Chondrocyte (in vitro differentiated cells): ENCODE data around the gene NRF1. TPM values are rescaled to one million over a fixed set of nuclear protein-coding genes. Genes with fewer than 3 reads are reported as not detected.

Experiments
- DNase-seq: peaks from one replicate; pipeline ENCODE4 v3.0.0; 2021; ENCODE audit warnings: mixed read lengths, low spot score
- H3K27ac Mint-ChIP-seq: one replicate; pipeline ENCODE4 v1.8.0; 2021; ENCODE audit warnings: mild to moderate bottlenecking, moderate library complexity, mixed read lengths; ENCODE audit not compliant: unreplicated experiment
- H3K27me3 Mint-ChIP-seq: 2 replicates; pipeline ENCODE4 v1.8.0; 2021; ENCODE audit warnings: low read depth, mixed read lengths
- H3K36me3 Mint-ChIP-seq: 2 replicates; pipeline ENCODE4 v1.8.0; 2021; ENCODE audit warnings: low read depth, mixed read lengths
- H3K4me1 Mint-ChIP-seq: 2 replicates; pipeline ENCODE4 v1.8.0; 2021; ENCODE audit warnings: low read depth, mild to moderate bottlenecking, mixed read lengths
- H3K4me3 Mint-ChIP-seq: one replicate; pipeline ENCODE4 v1.8.0; 2021; ENCODE audit warnings: mild to moderate bottlenecking, moderate library complexity, mixed read lengths; ENCODE audit not compliant: unreplicated experiment
- H3K9me3 Mint-ChIP-seq: 2 replicates; pipeline ENCODE4 v1.8.0; 2021; ENCODE audit warnings: low read depth, mixed read lengths
- CTCF ChIP-seq: fragments of 200-600 bp; sonication (generic); IDR thresholded peaks from 2 replicates; pipeline ENCODE4 v1.5.0; 2021; ENCODE audit warnings: antibody characterized with exemption, mild to moderate bottlenecking, moderate library complexity
- total RNA-seq: library from RNA; stranded (reverse); gene quantifications from 3 replicates; pipeline ENCODE4 v1.2.1, GENCODE V29; 2021

The NRF1 gene
- total RNA-seq, 1 donor from 2014 or later = 13.3 TPM

- no peak for TF ChIP-seq CTCF
- H3K4me3 Mint-ChIP-seq = no peak overlapping the region
- H3K27me3 Mint-ChIP-seq = peaks cover 59% of the 10 kb centered on the region
- peaks cover 31% of the 10 kb centered on the region for H3K4me1 Mint-ChIP-seq
- no peaks in the 10 kb centered on the region for H3K9me3 Mint-ChIP-seq
- no peak for DNase-seq
- H3K36me3 Mint-ChIP-seq = peaks cover 4% of the 10 kb centered on the region
- H3K27ac Mint-ChIP-seq = no peak overlapping the region
These were observed 169.7 kb downstream of the NRF1 start for GRCh38 chr7:129780974-129781927.

- no peaks in the 10 kb centered on the region for H3K9me3 Mint-ChIP-seq
- peaks cover 31% of the 10 kb centered on the region for H3K4me1 Mint-ChIP-seq
- peaks cover 4% of the 10 kb centered on the region for H3K36me3 Mint-ChIP-seq
- H3K27ac Mint-ChIP-seq = no peak overlapping the region
- H3K27me3 Mint-ChIP-seq = peaks cover 64% of the 10 kb centered on the region
- H3K4me3 Mint-ChIP-seq = no peak overlapping the region
- TF ChIP-seq CTCF = no peak
- DNase-seq = no peak
These were observed 170.7 kb downstream of the NRF1 start for GRCh38 chr7:129781928-129782817.

- H3K27ac Mint-ChIP-seq = peak overlapping the region; percentile 49
- H3K4me3 Mint-ChIP-seq = no peak overlapping the region
- H3K4me1 Mint-ChIP-seq = peaks cover 31% of the 10 kb centered on the region
- H3K27me3 Mint-ChIP-seq = peaks cover 63% of the 10 kb centered on the region
- no peak for TF ChIP-seq CTCF
- DNase-seq = no peak
- peaks cover 4% of the 10 kb centered on the region for H3K36me3 Mint-ChIP-seq
- H3K9me3 Mint-ChIP-seq = no peaks in the 10 kb centered on the region
These were observed 171.5 kb downstream of the NRF1 start for GRCh38 chr7:129782818-129783583.

GRCh38 chr7:129783584-129783919 is 172.0 kb downstream of the NRF1 start:
- H3K9me3 Mint-ChIP-seq = no peaks in the 10 kb centered on the region
- H3K36me3 Mint-ChIP-seq = peaks cover 4% of the 10 kb centered on the region
- peaks cover 58% of the 10 kb centered on the region for H3K27me3 Mint-ChIP-seq
- H3K4me3 Mint-ChIP-seq = no peak overlapping the region
- no peak overlapping the region for H3K27ac Mint-ChIP-seq
- no peak for DNase-seq
- no peak for TF ChIP-seq CTCF
- peaks cover 31% of the 10 kb centered on the region for H3K4me1 Mint-ChIP-seq

GRCh38 chr7:129784437-129784782 is 172.9 kb downstream of the NRF1 start:
- Mint-ChIP-seq H3K9me3 (no peaks in the 10 kb centered on the region), H3K27me3 (peaks cover 59% of the 10 kb centered on the region), H3K27ac (no peak overlapping the region), H3K4me3 (no peak overlapping the region), H3K4me1 (peaks cover 31% of the 10 kb centered on the region), H3K36me3 (peaks cover 4% of the 10 kb centered on the region)
- no peak for DNase-seq
- TF ChIP-seq CTCF = no peak
